IMR-90 (cell line): ENCODE results near the gene ZSWIM5. TPM values are rescaled to one million over a fixed set of nuclear protein-coding genes. Genes with fewer than 3 reads are reported as not detected.

Experiments used
- ATAC-seq: fragments of 200-7000 bp; cut with Tn5 transposase; 2 replicates; pipeline ENCODE4 v1.9.1; 2020; ENCODE audit warnings: low read depth, mild to moderate bottlenecking, moderate library complexity
- BruUV-seq: library from RNA; stranded (reverse); fragments of 400-500 nt; replicated peaks from 2 replicates; lab custom pipeline; 2021; lab: Mats Ljungman, UMichigan
- CTCF ChIA-PET: fragments of 300-600 bp; formaldehyde crosslinking; extraction: SDS; loops from one replicate; lab custom pipeline; 2021; ENCODE audit warnings: antibody characterized with exemption; lab: Yijun Ruan, JAX
- POLR2A ChIA-PET: fragments of 300-600 bp; sonication (Branson Sonifier 250); formaldehyde crosslinking; loops from one replicate; lab custom pipeline; 2022; ENCODE audit warnings: antibody characterized with exemption; ENCODE audit not compliant: unreplicated experiment; lab: Charles Lee
- DNase-seq: peaks from one replicate; pipeline ENCODE4 v3.0.0; 2013
- H2AFZ ChIP-seq: replicated peaks from 2 replicates; pipeline ENCODE3; 2013; ENCODE audit warnings: low read length, mild to moderate bottlenecking; ENCODE audit not compliant: poor library complexity
- H2AK5ac ChIP-seq: 2 replicates; pipeline ENCODE4 v1.6.1; 2013; ENCODE audit warnings: low read depth, low read length, inconsistent platforms
- H2AK9ac ChIP-seq: replicated peaks from 2 replicates; pipeline ENCODE3; 2013; ENCODE audit warnings: mild to moderate bottlenecking, low read depth, low read length, moderate library complexity; ENCODE audit not compliant: poor library complexity
- H2BK120ac ChIP-seq: 2 replicates; pipeline ENCODE4 v1.6.1; 2013; ENCODE audit warnings: low read depth, low read length, inconsistent platforms
- H2BK15ac ChIP-seq: 3 replicates; pipeline ENCODE4 v1.6.1; 2013; ENCODE audit warnings: low read depth, low read length, inconsistent platforms
- H2BK20ac ChIP-seq: 2 replicates; pipeline ENCODE4 v1.6.1; 2013; ENCODE audit warnings: low read depth, mild to moderate bottlenecking, inconsistent platforms, low read length, moderate library complexity
- H2BK5ac ChIP-seq: 2 replicates; pipeline ENCODE4 v1.6.1; 2013; ENCODE audit warnings: mild to moderate bottlenecking, low read depth, low read length, inconsistent platforms; ENCODE audit not compliant: poor library complexity, severe bottlenecking
- H3K14ac ChIP-seq: replicated peaks from 2 replicates; pipeline ENCODE4 v1.6.1; 2013; ENCODE audit warnings: low read depth, low read length, inconsistent platforms
- H3K18ac ChIP-seq: 2 replicates; pipeline ENCODE4 v1.6.1; 2013; ENCODE audit warnings: low read depth, low read length, control low read depth
- H3K23ac ChIP-seq: 2 replicates; pipeline ENCODE4 v1.6.1; 2013; ENCODE audit warnings: low read depth, low read length, inconsistent platforms
- H3K27ac ChIP-seq: 2 replicates; pipeline ENCODE4 v1.5.1; 2013; ENCODE audit warnings: mild to moderate bottlenecking, control low read depth, low read length; ENCODE audit not compliant: insufficient read depth
- H3K27me3 ChIP-seq: 2 replicates; pipeline ENCODE4 v1.6.1; 2013; ENCODE audit warnings: low read length; ENCODE audit not compliant: control insufficient read depth, insufficient read depth
- H3K36me3 ChIP-seq: 2 replicates; pipeline ENCODE4 v1.6.1; 2013; ENCODE audit warnings: low read length, mixed read lengths; ENCODE audit not compliant: control insufficient read depth, insufficient read depth
- H3K4ac ChIP-seq: 2 replicates; pipeline ENCODE4 v1.6.1; 2013; ENCODE audit warnings: low read depth, low read length, inconsistent platforms
- H3K4me1 ChIP-seq: 2 replicates; pipeline ENCODE4 v1.6.1; 2013; ENCODE audit warnings: low read length, mixed read lengths; ENCODE audit not compliant: control insufficient read depth, insufficient read depth
- H3K4me2 ChIP-seq: 2 replicates; pipeline ENCODE4 v1.6.1; 2013; ENCODE audit warnings: low read depth, mild to moderate bottlenecking, control low read depth, low read length, moderate library complexity
- H3K4me3 ChIP-seq: 2 replicates; pipeline ENCODE4 v1.5.1; 2013; ENCODE audit warnings: low read depth, mild to moderate bottlenecking, control low read depth, low read length, moderate library complexity; ENCODE audit not compliant: insufficient read depth
- H3K56ac ChIP-seq: 2 replicates; pipeline ENCODE4 v1.6.1; 2013; ENCODE audit warnings: low read length, inconsistent platforms; ENCODE audit not compliant: insufficient read depth; ENCODE audit errors: extremely low read depth
- H3K79me1 ChIP-seq, 2 experiments: 2 replicates each; pipeline ENCODE4 v1.6.1; 2013; ENCODE audit warnings: low read length in 2 of 2, inconsistent platforms in 1 of 2, low read depth in 1 of 2
- H3K9ac ChIP-seq: 2 replicates; pipeline ENCODE4 v1.6.1; 2013; ENCODE audit warnings: low read depth, low read length, control low read depth
- H3K9me1 ChIP-seq: 2 replicates; pipeline ENCODE4 v1.6.1; 2013; ENCODE audit warnings: low read length, inconsistent platforms; ENCODE audit not compliant: insufficient read depth
- H3K9me3 ChIP-seq: 2 replicates; pipeline ENCODE4 v1.6.1; 2013; ENCODE audit warnings: low read length; ENCODE audit not compliant: control insufficient read depth, insufficient read depth
- H4K20me1 ChIP-seq: 2 replicates; pipeline ENCODE4 v1.6.1; 2013; ENCODE audit warnings: low read length, inconsistent platforms; ENCODE audit not compliant: insufficient read depth
- H4K5ac ChIP-seq: 2 replicates; pipeline ENCODE4 v1.6.1; 2013; ENCODE audit warnings: mild to moderate bottlenecking, low read depth, low read length, control low read depth
- H4K8ac ChIP-seq, 2 experiments: 2 replicates each; pipeline ENCODE4 v1.6.1; 2013; ENCODE audit warnings: low read depth in 2 of 2, low read length in 2 of 2, control low read depth in 1 of 2, inconsistent platforms in 1 of 2
- H4K91ac ChIP-seq: 2 replicates; pipeline ENCODE4 v1.6.1; 2013; ENCODE audit warnings: low read depth, low read length, inconsistent platforms; ENCODE audit not compliant: insufficient read depth
- CEBPB ChIP-seq: IDR thresholded peaks from 2 replicates; pipeline ENCODE4 v1.6.1; 2012; ENCODE audit warnings: low read depth, low read length, improper control_type of control experiment
- WGBS, 2 experiments: methylation state at CpG; one replicate each; pipeline versions ENCODE4 v1.1.5 to v1.1.7; 2013; ENCODE audit warnings: missing lambda C conversion rate in 2 of 2; ENCODE audit not compliant: insufficient read length in 1 of 2; ENCODE audit errors: extremely low coverage in 2 of 2; 5-methylcytosine and 5-hydroxymethylcytosine counted together
- dilution Hi-C: fragments of 300-500 bp; cut with HindIII; formaldehyde crosslinking; loops from one replicate; pipeline ENCODE4 v1.14.3; 2018; ENCODE audit warnings: low sequenced_read_pairs; ENCODE audit not compliant: unreplicated experiment
- in situ Hi-C: fragments of 300-500 bp; cut with MboI; formaldehyde crosslinking; loops from 3 replicates; pipeline ENCODE4 v1.14.3; 2019; ENCODE audit warnings: low sequenced_read_pairs, inconsistent platforms, mixed read lengths
- intact Hi-C: fragments of 100-400 bp; cut with micrococcal nuclease; formaldehyde crosslinking; loops from 2 replicates; pipeline ENCODE4 v1.10.0; 2022
- polyA plus RNA-seq, 3 experiments: library from polyadenylated mRNA; depleted of rRNA; stranded (reverse); fragments of >200 nt; gene quantifications; 2 replicates each; pipeline ENCODE4 v1.2.3, GENCODE V29; 2012; ENCODE audit warnings: low replicate concordance in 1 of 3
- total RNA-seq: library from RNA; depleted of rRNA; stranded (reverse); fragments of >200 nt; gene quantifications from 2 replicates; pipeline ENCODE4 v1.2.3, GENCODE V29; 2012

ZSWIM5 gene
- total and polyA plus RNA-seq, 2 of the 4 experiments (the other 2 are of a cell fraction), result under 0.01 to 0.03 TPM

- H4K5ac ChIP-seq, result no peak overlapping the region
- no peak overlapping the region for H2BK15ac ChIP-seq
- no peaks in the 10 kb centered on the region for H3K79me1 ChIP-seq
- no peak overlapping the region for H2AFZ ChIP-seq
- BruUV-seq, result no TSS peak
- WGBS, 2 experiments, result no CpG with 5 or more reads among the region's 2 CpGs
- H3K4ac ChIP-seq, result no peak overlapping the region
- dilution Hi-C loops (no loop called here), in situ Hi-C loops (no loop called here), intact Hi-C loops (loop anchor here (5.0 kb wide), 1 partner anchor 254 kb away; no protein-coding TSS in a partner anchor)
- no peaks in the 10 kb centered on the region for H4K20me1 ChIP-seq
- H2AK9ac ChIP-seq, result no peak overlapping the region
- no peak for DNase-seq
- no peak overlapping the region for H4K91ac ChIP-seq
- no peak overlapping the region for H3K23ac ChIP-seq
- no peak overlapping the region for H3K18ac ChIP-seq
- H3K27ac ChIP-seq, result no peak overlapping the region
- TF ChIP-seq CEBPB, result no peak
- no peak overlapping the region for H2AK5ac ChIP-seq
- no peak overlapping the region for H2BK120ac ChIP-seq
- no peak overlapping the region for H2BK20ac ChIP-seq
- no peak overlapping the region for H3K4me3 ChIP-seq
- H3K36me3 ChIP-seq, result no peaks in the 10 kb centered on the region
- no peak overlapping the region for H3K56ac ChIP-seq
- ChIA-PET CTCF (no interaction called here), POLR2A (no interaction called here)
- H3K4me2 ChIP-seq, result no peak overlapping the region
- no peaks in the 10 kb centered on the region for H3K4me1 ChIP-seq
- no peak overlapping the region for H3K9ac ChIP-seq
- H2BK5ac ChIP-seq, result no peak overlapping the region
- H3K9me3 ChIP-seq, result no peaks in the 10 kb centered on the region
- H3K27me3 ChIP-seq, result peaks cover 7% of the 10 kb centered on the region
- H4K8ac ChIP-seq, result no peak overlapping the region
- ATAC-seq, result no peak
- H3K14ac ChIP-seq, result no peak overlapping the region
- H3K9me1 ChIP-seq, result no peaks in the 10 kb centered on the region; the same call in 1 of the 2 replicates
Observed at GRCh38 chr1:45038240-45038639, 168.2 kb downstream of the ZSWIM5 start.
